A549 (cell line): Measurements from ENCODE around the gene ZNF692. TPM values are rescaled to one million over a fixed set of nuclear protein-coding genes. Genes with fewer than 3 reads are reported as not detected.
A peak's percentile ranks its signal among the peaks of the same experiment; 100 is the strongest.

ENCODE experiments used
- ATAC-seq, 2 experiments: fragments of 200-7000 bp in 1 of 2; fragments of >200 bp in 1 of 2; cut with Nextera tagmentation in 1 of 2; cut with Tn5 transposase in 1 of 2; 3 replicates each; pipeline versions ENCODE4 v1.8.0 to v1.9.1; 2018 to 2020; ENCODE audit warnings: mild to moderate bottlenecking in 1 of 2, moderate library complexity in 1 of 2
- CTCF ChIA-PET: fragments of 300-600 bp; sonication (Branson Sonifier 250); formaldehyde crosslinking; extraction: SDS; loops from one replicate; lab custom pipeline; 2021; ENCODE audit warnings: antibody characterized with exemption, inconsistent platforms; lab: Yijun Ruan, JAX
- POLR2A ChIA-PET: fragments of 350-600 bp; formaldehyde crosslinking; extraction: SDS; loops from one replicate; lab custom pipeline; 2021; ENCODE audit warnings: antibody characterized with exemption, inconsistent platforms; lab: Yijun Ruan, JAX
- DNase-seq, 2 experiments: peaks; one replicate each; pipeline versions ENCODE4 v3.0.0 to v3.0.0-alpha.2; 2011 to 2016; ENCODE audit warnings: low read depth in 1 of 2, low spot score in 1 of 2
- FAIRE-seq: peaks from 2 replicates; lab custom pipeline; 2011; peaks lifted over from hg19 to GRCh38; lab: Jason Lieb, UNC
- H3K27ac ChIP-seq, 2 experiments: fragments of >200 bp; sonication (Bioruptor Twin); formaldehyde crosslinking; 3 replicates each; pipeline ENCODE4 v1.5.1; 2016 to 2017
- H3K4me1 ChIP-seq: fragments of >200 bp; sonication (Bioruptor Twin); formaldehyde crosslinking; 3 replicates; pipeline ENCODE4 v1.6.1; 2016
- H3K4me2 ChIP-seq: fragments of >200 bp; sonication (Bioruptor Twin); formaldehyde crosslinking; 3 replicates; pipeline ENCODE4 v1.6.1; 2016
- H3K4me3 ChIP-seq: fragments of >200 bp; sonication (Bioruptor Twin); formaldehyde crosslinking; 3 replicates; pipeline ENCODE4 v1.5.1; 2016
- H3K9me3 ChIP-seq: fragments of >200 bp; sonication (Bioruptor Twin); formaldehyde crosslinking; 3 replicates; pipeline ENCODE4 v1.6.1; 2016
- BHLHE40 ChIP-seq: IDR thresholded peaks from 2 replicates; pipeline ENCODE4 v1.6.1; 2012; ENCODE audit warnings: low read depth, low read length, inconsistent platforms
- CBX2 ChIP-seq: fragments of 200-600 bp; sonication (generic); IDR thresholded peaks from 2 replicates; pipeline ENCODE4 v1.6.1; 2016; ENCODE audit warnings: low read depth, mild to moderate bottlenecking, borderline replicate concordance
- CBX8 ChIP-seq: fragments of 200-600 bp; sonication (generic); IDR thresholded peaks from 2 replicates; pipeline ENCODE4 v1.6.1; 2016
- EHMT2 ChIP-seq: fragments of 200-600 bp; sonication (generic); IDR thresholded peaks from 2 replicates; pipeline ENCODE4 v1.6.1; 2016; ENCODE audit warnings: antibody characterized with exemption, low read depth, mild to moderate bottlenecking, moderate library complexity
- HEYL ChIP-seq: fragments of 250-450 bp; sonication (Bioruptor Pico); IDR thresholded peaks from 2 replicates; pipeline ENCODE4 v1.8.0; 2021; ENCODE audit warnings: mild to moderate bottlenecking, moderate library complexity
- HOXA7 ChIP-seq: fragments of 250-450 bp; sonication (Bioruptor Pico); IDR thresholded peaks from 2 replicates; pipeline ENCODE4 v1.5.0; 2020; ENCODE audit warnings: mild to moderate bottlenecking, moderate library complexity
- JUNB ChIP-seq: fragments of >200 bp; sonication (Bioruptor Twin); formaldehyde crosslinking; IDR thresholded peaks from 2 replicates; pipeline ENCODE4 v1.6.1; 2016
- KDM1A ChIP-seq: fragments of 200-600 bp; sonication (generic); IDR thresholded peaks from 2 replicates; pipeline ENCODE4 v1.6.1; 2016; ENCODE audit warnings: low read depth, mild to moderate bottlenecking
- MAFK ChIP-seq: fragments of 450-650 bp; IDR thresholded peaks from 2 replicates; pipeline ENCODE4 v1.6.1; 2014; ENCODE audit not compliant: partially characterized antibody
- MYC ChIP-seq: IDR thresholded peaks from 2 replicates; pipeline ENCODE4 v1.6.1; 2012; ENCODE audit warnings: mild to moderate bottlenecking, inconsistent platforms, low read length, improper control_type of control experiment, borderline replicate concordance
- PHF8 ChIP-seq: fragments of 200-600 bp; sonication (generic); IDR thresholded peaks from 2 replicates; pipeline ENCODE4 v1.6.1; 2016; ENCODE audit warnings: low read depth, mild to moderate bottlenecking, antibody characterized with exemption, moderate library complexity, borderline replicate concordance
- RAD21 ChIP-seq, 2 experiments: fragments of >200 bp in 1 of 2; sonication (Bioruptor Twin) in 1 of 2; formaldehyde crosslinking in 1 of 2; IDR thresholded peaks in 1 of 2; conservative IDR thresholded peaks in 1 of 2; 2 replicates in 1 of 2; 3 replicates in 1 of 2; pipeline ENCODE4 v1.6.1; 2012 to 2018; ENCODE audit warnings: inconsistent platforms in 1 of 2
- RARB ChIP-seq: fragments of 250-450 bp; sonication (Bioruptor Pico); IDR thresholded peaks from 2 replicates; pipeline ENCODE4 v1.8.0; 2021; ENCODE audit warnings: mild to moderate bottlenecking, moderate library complexity
- ZSCAN20 ChIP-seq: fragments of 250-450 bp; sonication (Bioruptor Pico); IDR thresholded peaks from 2 replicates; pipeline ENCODE4 v1.8.0; 2022; ENCODE audit warnings: mild to moderate bottlenecking, moderate library complexity
- WGBS: methylation state at CpG from one replicate; pipeline ENCODE4 v1.1.6; 2017; ENCODE audit errors: missing lambda C conversion rate; 5-methylcytosine and 5-hydroxymethylcytosine counted together
- polyA plus RNA-seq, 4 experiments: library from polyadenylated mRNA; depleted of rRNA in 3 of 4; stranded (reverse); fragments of >200 nt; fragmentation: RNase III in 1 of 4; extraction: RNeasy Plus Mini Kit Qiagen cat#74134 plus additional on column Dnase treatment in 1 of 4; gene quantifications; 2 replicates in 3 of 4; 3 replicates in 1 of 4; pipeline ENCODE4 v1.2.3, GENCODE V29; 2011 to 2017
- TF ChIP-seq, protein P1 (sequence below): fragments of 250-450 bp; sonication (Bioruptor Pico); IDR thresholded peaks from 2 replicates; pipeline ENCODE4 v1.5.0; 2021; ENCODE audit warnings: mild to moderate bottlenecking, moderate library complexity, borderline replicate concordance
- TF ChIP-seq, protein P2 (sequence below): fragments of 450-650 bp; IDR thresholded peaks from 2 replicates; pipeline ENCODE4 v1.6.1; 2014; ENCODE audit warnings: antibody characterized with exemption
- TF ChIP-seq, protein P3 (sequence below): fragments of >200 bp; sonication (Bioruptor Twin); formaldehyde crosslinking; IDR thresholded peaks from 3 replicates; pipeline ENCODE4 v1.6.1; 2016
- TF ChIP-seq, protein P4 (sequence below): fragments of 150-350 bp; IDR thresholded peaks from 2 replicates; pipeline ENCODE4 v1.6.1; 2014; ENCODE audit warnings: low read depth, mild to moderate bottlenecking, low read length

ZNF692 gene
- polyA plus RNA-seq, 2 of the 4 experiments (the other 2 are of a cell fraction) = 19.8 to 46.8 TPM

DNA sequence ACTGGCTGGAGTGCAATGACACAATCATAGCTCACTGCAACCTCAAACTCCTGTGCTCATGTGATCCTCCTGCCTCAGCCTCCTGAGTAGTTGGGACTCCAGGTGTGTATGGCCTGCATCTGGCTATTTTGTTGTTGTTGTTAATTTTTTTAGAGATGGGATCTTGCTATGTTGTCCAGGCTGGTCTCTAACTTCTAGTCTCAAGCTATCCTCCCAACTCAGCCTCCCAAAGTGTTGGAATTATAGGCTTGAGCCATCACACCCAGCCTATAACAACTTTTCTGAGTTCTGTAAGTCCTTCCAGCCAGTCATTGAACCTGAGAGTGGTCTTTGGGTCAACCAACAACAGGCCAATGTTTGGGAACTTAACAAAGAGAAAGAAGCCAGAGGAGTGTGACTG, 36.0 kb upstream of the ZNF692 start:
- CTCF ChIA-PET = no interaction called here
- POLR2A ChIA-PET = no interaction called here
- no peak for TF ChIP-seq PHF8
- no peak for TF ChIP-seq RARB (CRISPR knock-in tag)
- TF ChIP-seq BHLHE40 = no peak
- TF ChIP-seq CBX2 = no peak
- no peak for TF ChIP-seq JUNB
- TF ChIP-seq HOXA7 = no peak
- TF ChIP-seq MAFK = no peak
- no peak for TF ChIP-seq HEYL (CRISPR knock-in tag)
- no peak for TF ChIP-seq KDM1A
- TF ChIP-seq, protein P1, sequence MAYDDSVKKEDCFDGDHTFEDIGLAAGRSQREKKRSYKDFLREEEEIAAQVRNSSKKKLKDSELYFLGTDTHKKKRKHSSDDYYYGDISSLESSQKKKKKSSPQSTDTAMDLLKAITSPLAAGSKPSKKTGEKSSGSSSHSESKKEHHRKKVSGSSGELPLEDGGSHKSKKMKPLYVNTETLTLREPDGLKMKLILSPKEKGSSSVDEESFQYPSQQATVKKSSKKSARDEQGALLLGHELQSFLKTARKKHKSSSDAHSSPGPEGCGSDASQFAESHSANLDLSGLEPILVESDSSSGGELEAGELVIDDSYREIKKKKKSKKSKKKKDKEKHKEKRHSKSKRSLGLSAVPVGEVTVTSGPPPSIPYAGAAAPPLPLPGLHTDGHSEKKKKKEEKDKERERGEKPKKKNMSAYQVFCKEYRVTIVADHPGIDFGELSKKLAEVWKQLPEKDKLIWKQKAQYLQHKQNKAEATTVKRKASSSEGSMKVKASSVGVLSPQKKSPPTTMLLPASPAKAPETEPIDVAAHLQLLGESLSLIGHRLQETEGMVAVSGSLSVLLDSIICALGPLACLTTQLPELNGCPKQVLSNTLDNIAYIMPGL = no peak
- no peak for TF ChIP-seq EHMT2
- no peak for TF ChIP-seq RAD21 (conservative IDR thresholded peaks at IDR 0.05 in 1 of 2, IDR thresholded peaks at IDR 0.05 in 1 of 2)
- no peak for TF ChIP-seq CBX8
- TF ChIP-seq, protein P2, sequence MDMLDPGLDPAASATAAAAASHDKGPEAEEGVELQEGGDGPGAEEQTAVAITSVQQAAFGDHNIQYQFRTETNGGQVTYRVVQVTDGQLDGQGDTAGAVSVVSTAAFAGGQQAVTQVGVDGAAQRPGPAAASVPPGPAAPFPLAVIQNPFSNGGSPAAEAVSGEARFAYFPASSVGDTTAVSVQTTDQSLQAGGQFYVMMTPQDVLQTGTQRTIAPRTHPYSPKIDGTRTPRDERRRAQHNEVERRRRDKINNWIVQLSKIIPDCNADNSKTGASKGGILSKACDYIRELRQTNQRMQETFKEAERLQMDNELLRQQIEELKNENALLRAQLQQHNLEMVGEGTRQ = no peak
- TF ChIP-seq, protein P3, sequence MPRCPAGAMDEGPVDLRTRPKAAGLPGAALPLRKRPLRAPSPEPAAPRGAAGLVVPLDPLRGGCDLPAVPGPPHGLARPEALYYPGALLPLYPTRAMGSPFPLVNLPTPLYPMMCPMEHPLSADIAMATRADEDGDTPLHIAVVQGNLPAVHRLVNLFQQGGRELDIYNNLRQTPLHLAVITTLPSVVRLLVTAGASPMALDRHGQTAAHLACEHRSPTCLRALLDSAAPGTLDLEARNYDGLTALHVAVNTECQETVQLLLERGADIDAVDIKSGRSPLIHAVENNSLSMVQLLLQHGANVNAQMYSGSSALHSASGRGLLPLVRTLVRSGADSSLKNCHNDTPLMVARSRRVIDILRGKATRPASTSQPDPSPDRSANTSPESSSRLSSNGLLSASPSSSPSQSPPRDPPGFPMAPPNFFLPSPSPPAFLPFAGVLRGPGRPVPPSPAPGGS = no peak
- no peak for TF ChIP-seq ZSCAN20 (CRISPR knock-in tag)
- H3K4me3 ChIP-seq = no peak overlapping the region
- H3K9me3 ChIP-seq = peaks cover 3% of the 10 kb centered on the region; the same call in 1 of the 3 replicates
- no peak overlapping the region for H3K27ac ChIP-seq
- DNase-seq (no peak), FAIRE-seq (no peak), ATAC-seq (no peak)
- no peak overlapping the region for H3K4me2 ChIP-seq
- H3K4me1 ChIP-seq = no peaks in the 10 kb centered on the region

DNA sequence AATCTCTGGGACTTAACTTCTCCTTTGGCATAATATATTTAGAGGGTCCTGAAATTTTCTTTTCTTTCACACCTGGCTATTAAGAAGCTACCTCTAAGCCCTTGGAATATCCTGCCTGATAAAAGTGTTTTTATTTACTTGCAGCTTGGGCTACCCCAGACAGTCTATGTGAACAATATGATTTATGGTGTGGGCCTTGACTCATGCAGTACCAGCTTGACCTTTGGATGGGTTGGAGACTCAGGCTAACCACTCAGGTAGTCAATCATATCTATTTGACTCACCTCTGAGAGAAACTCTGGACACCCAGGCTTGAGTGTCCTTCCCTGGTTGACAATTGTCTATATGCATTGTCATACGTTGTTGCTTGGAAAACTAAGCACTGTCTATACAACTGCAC, 33.7 kb upstream of the ZNF692 start:
- Histone ChIP-seq H3K4me3 (no peak overlapping the region), H3K4me1 (no peaks in the 10 kb centered on the region), H3K9me3 (no peaks in the 10 kb centered on the region), H3K4me2 (no peak overlapping the region), H3K27ac (no peak overlapping the region)
- TF ChIP-seq, protein P4, sequence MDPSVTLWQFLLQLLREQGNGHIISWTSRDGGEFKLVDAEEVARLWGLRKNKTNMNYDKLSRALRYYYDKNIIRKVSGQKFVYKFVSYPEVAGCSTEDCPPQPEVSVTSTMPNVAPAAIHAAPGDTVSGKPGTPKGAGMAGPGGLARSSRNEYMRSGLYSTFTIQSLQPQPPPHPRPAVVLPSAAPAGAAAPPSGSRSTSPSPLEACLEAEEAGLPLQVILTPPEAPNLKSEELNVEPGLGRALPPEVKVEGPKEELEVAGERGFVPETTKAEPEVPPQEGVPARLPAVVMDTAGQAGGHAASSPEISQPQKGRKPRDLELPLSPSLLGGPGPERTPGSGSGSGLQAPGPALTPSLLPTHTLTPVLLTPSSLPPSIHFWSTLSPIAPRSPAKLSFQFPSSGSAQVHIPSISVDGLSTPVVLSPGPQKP = no peak
- ATAC-seq (peak in 1 of 2 experiments; percentile 37; a peak in 1 of 6 replicates), FAIRE-seq (no peak), DNase-seq (no peak)
- POLR2A ChIA-PET = interaction anchor here (0.9 kb wide), 1 partner anchor 13 kb away, joined by 4 read pairs; the partner anchor contains the start of gene PGBD2
- CTCF ChIA-PET = no interaction called here
- 22% methylated on average over 1 of the region's 1 CpG for WGBS

DNA sequence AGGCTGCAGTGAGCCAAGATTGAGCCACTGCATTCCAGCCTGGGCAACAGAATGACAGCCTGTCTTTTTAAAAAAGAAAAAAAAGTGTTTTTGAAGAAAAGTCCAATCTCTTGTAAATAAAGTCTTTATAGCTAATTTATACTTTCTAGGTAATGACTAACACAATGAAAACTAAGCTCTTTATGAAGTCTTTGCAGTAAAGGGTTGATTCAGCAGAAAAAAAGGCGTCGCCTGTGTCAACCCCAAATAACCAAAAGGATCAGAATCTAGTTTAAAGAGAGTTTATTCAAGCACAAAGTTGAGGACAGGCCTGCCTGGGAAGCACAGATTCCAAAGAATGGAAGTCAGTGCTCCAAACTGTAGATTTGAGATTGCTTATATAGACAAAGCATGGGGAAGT, 32.9 kb upstream of the ZNF692 start:
- ATAC-seq (no peak), FAIRE-seq (no peak)

More for the DNA sequence above, 32.9 kb upstream of the ZNF692 start:
- no peak for DNase-seq
- no peaks in the 10 kb centered on the region for H3K9me3 ChIP-seq
- no peak overlapping the region for H3K27ac ChIP-seq
- 61% methylated on average over 2 of the region's 2 CpGs for WGBS
- no peak overlapping the region for H3K4me2 ChIP-seq
- CTCF ChIA-PET = no interaction called here
- POLR2A ChIA-PET = no interaction called here
- no peaks in the 10 kb centered on the region for H3K4me1 ChIP-seq
- H3K4me3 ChIP-seq = no peak overlapping the region
- no peak for TF ChIP-seq MYC
